GM21390 (cell line): ENCODE measurements around the gene OPA1.
A peak's percentile ranks its signal among the peaks of the same experiment; 100 is the strongest.
"Not testable (repeated sequence)": the region's sequence is repeated elsewhere in the genome, so short reads cannot be mapped to it uniquely, and the experiment has no call there.

Experiments
- ATAC-seq: cut with Tn5 transposase; IDR thresholded peaks from one replicate; pipeline ENCODE4 v1.9.1; 2021; ENCODE audit not compliant: unreplicated experiment

OPA1 gene

GRCh38 chr3:193589616-193590015 is 3.4 kb upstream of the OPA1 start:
- ATAC-seq: no peak

GRCh38 chr3:193590088-193590856 is 2.7 kb upstream of the OPA1 start:
- ATAC-seq: no peak

GRCh38 chr3:193593668-193594030 is 641 bp downstream of the OPA1 start:
- no peak for ATAC-seq

GRCh38 chr3:193594946-193595689 is 2.1 kb downstream of the OPA1 start:
- no peak for ATAC-seq

GRCh38 chr3:193595939-193596487 is 3.0 kb downstream of the OPA1 start:
- no peak for ATAC-seq

GRCh38 chr3:193598202-193598601 is 5.2 kb downstream of the OPA1 start:
- ATAC-seq: no peak

- no peak for ATAC-seq
These were observed 6.4 kb downstream of the OPA1 start for GRCh38 chr3:193599393-193599792.

- ATAC-seq: peak; percentile 88
These were observed 12.9 kb downstream of the OPA1 start for GRCh38 chr3:193605876-193606275.

- not testable (repeated sequence) for ATAC-seq
These were observed 13.9 kb downstream of the OPA1 start for GRCh38 chr3:193606892-193607291.

GRCh38 chr3:193610516-193610915 is 17.5 kb downstream of the OPA1 start:
- not testable (repeated sequence) for ATAC-seq

GRCh38 chr3:193614430-193614829 is 21.4 kb downstream of the OPA1 start:
- no peak for ATAC-seq

GRCh38 chr3:193617628-193618027 is 24.6 kb downstream of the OPA1 start:
- no peak for ATAC-seq

GRCh38 chr3:193620057-193620456 is 27.0 kb downstream of the OPA1 start:
- ATAC-seq: peak; percentile 40

GRCh38 chr3:193620650-193621049 is 27.6 kb downstream of the OPA1 start:
- peak; percentile 86 for ATAC-seq

- no peak for ATAC-seq
These were observed 28.1 kb downstream of the OPA1 start for GRCh38 chr3:193621127-193621526.

- no peak for ATAC-seq
These were observed 37.0 kb downstream of the OPA1 start for GRCh38 chr3:193630005-193630404.

GRCh38 chr3:193637831-193638230 is 44.8 kb downstream of the OPA1 start:
- ATAC-seq: no peak

- no peak for ATAC-seq
These were observed 45.8 kb downstream of the OPA1 start for GRCh38 chr3:193638833-193639232.

GRCh38 chr3:193640165-193640715 is 47.2 kb downstream of the OPA1 start:
- no peak for ATAC-seq

GRCh38 chr3:193640728-193641439 is 47.9 kb downstream of the OPA1 start:
- ATAC-seq: no peak

GRCh38 chr3:193641440-193641775 is 48.4 kb downstream of the OPA1 start:
- no peak for ATAC-seq
